NOMO-1 treated with dmso at 0.1 percent for 144 hours (cell line): ENCODE results near the gene MICOS13.
A peak's percentile ranks its signal among the peaks of the same experiment; 100 is the strongest.
"Not testable (repeated sequence)": the region's sequence is repeated elsewhere in the genome, so short reads cannot be mapped to it uniquely, and the experiment has no call there.

Source experiments
- DNase-seq: peaks from one replicate; lab custom pipeline; 2025; ENCODE audit not compliant: unreplicated experiment; lab: John Stamatoyannopoulos, UW

Gene MICOS13

DNA sequence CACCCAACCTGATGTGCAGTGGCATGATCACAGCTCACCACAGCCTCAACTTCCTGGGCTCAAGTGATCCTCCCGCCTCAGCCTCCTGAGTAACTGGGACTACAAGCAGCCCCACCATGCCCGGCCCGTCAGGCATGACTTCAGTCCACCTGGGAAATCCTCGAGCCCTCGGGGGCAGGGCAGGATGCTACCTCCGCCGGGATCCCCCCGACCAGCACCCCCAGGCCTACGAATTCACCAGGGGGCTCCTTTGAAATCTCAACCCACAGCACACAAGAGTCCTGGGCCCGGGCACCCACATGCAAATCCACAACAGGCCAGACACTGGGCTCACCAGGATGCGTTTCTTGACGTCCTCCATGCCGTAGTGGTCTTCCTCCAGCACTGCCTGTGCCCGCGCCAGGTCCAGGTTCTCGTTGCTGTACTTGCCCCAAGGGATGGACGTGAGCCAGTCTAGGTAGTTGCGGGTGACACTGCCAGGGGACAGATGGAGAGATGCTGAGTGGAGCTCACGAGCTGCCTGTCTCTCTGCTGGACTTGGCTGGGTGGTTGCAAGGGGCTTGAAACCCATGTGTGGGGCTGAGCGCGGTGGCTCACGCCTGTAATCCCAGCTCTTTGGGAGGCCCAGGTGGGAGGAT lies 20.3 kb upstream of the MICOS13 start:
- DNase-seq: no peak

DNA sequence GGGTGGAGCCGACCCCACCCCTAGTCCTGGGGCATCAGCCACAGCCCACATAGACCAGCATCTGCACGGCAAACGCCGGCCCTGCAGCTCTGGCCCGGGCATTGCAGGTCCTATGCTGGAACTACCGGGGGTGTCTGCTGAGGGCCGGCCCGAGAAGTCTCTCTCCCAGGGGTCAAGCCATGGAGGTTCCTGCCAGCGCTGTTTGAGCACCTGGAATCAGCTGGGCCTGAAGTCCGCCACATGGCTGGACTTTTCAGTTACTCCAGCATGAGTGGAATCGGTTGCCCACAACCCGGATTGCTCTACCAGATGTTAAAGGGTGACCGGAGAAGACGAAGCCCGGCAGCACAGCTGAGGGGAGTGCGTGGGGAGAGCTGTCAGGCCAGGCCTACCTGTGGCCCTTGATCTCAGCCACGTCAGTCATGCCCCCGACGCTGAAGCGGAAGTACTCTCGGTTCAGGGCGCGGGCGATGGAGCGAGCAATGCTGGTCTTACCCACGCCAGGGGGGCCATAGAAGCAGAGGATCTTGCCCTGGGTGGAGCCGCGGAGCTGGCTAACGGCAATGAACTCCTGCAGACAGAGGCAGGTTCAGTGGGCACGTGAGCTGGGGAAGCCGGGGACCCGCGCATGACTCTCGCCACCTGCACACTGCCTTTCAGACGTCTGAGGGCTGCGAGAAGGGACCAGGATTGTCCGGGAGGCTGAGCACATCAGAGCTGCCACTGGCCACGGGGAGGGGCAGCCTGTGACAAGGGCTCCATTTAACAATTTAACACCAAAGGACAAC lies 18.5 kb upstream of the MICOS13 start:
- no peak for DNase-seq

DNA sequence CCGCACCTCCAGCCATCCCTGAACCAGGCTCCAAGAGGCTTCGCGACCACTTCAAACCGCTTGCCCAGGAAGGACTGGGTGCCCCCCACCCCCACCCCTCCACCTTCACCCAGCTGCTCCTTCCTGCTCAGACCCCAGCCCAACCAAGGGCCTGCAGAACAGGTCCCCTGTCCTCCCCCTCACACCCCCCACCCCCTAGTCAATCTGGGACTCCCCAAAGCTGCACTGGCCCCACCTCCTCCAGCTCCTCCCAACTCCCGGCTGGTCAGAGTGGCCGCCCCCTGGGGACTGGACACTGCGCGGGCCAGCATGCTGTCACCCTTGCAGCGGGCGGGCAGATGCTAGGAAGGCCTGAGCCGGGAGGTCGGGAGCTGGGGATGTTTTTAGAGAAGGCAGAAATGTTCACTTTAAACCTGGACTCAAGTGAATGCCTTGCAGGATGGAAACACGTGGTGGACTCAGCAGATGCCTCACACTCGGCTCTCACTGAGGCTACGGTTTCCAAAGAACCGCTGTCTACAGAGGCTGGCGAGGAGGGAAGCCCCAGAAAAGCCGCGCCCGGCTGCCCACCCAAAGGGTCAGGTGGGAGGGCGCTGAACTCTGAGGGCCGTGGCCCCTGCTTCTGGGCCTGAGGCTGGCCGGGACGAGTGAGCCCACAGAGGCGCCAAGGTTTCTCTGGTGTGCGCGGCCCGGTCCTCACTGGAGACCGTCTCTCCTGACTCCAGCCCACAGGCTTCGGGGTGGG lies 17.7 kb upstream of the MICOS13 start:
- DNase-seq: no peak

DNA sequence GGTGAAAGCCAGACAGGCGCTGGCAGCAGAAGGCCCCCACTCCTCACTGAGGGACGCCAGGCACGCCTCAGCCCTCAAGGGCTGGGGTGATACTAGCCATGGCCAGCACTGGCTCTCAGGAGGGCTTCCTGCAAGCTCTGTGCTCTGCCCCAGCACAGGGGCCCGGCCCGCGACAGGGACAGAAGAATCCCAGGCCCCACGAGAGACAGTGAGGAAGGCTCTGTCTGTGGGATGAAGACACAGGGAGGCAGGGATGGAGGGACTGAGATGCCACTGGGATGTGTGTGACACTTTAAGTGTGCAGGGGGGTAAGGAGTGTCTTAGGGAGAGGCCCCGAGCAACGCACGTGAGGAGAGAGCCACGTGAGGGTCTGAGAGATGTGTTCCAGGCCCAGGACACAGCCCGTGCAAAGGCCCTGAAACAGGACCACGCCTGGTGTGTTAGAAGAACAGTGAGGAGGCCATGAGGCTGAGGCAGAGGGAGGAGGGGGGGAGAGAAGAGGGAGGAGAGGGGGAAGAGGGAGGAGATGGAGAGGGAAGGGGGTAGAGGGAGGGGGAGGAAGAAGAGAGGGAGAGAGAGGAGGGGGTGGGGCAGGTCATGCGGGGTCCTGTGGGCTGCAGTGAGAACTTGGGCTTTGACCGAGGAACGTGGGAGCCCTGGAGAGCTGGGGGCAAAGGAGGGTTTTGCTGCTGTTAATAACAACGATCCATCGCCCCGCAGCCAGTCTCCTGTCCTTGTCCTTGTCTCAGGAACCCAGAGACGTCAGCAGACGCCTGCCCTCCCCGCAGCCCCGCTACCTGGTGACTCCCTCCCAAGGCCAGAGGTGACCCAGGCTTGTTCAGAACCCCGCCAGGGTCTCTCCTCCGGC lies 16.9 kb upstream of the MICOS13 start:
- no peak for DNase-seq

DNA sequence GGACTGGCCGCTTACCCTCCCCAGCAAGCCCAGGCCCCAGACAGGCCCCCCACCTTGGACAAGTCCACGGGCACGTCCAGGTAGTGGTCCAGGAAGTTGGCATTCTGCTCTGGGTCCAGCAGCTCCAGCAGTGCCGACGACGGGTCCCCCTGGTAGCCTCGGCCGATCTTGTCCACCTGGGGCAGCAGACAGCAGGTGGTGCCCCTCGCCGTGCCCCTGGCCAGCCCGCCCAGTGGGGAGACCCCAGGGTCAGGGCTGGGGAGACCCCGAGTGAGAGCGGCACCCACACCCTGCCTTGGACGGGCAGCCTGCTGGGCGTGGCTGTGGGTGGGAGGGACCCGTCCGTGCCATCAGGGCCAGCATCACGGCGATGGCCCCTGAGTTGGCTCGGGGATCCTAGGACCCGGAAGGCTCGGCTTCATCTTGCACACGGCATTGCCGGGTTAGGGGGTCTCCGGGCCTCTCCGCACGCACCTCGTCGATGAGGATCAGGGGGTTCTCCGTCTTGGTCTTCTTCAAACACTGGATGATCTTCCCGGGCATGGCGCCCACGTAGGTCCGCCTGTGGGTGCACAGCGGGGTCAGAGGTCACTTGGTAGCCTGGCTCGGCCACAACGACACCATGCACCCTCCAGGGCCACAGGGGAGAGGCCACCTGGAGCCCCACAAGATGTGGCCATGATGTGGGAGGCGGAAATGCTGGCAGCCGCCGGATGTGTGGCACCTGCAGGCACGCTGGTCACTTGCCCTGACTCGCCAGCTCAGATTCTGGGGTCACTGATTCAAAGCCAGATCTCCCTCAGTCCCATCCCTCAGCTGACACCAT lies 16.1 kb upstream of the MICOS13 start:
- DNase-seq: no peak

DNA sequence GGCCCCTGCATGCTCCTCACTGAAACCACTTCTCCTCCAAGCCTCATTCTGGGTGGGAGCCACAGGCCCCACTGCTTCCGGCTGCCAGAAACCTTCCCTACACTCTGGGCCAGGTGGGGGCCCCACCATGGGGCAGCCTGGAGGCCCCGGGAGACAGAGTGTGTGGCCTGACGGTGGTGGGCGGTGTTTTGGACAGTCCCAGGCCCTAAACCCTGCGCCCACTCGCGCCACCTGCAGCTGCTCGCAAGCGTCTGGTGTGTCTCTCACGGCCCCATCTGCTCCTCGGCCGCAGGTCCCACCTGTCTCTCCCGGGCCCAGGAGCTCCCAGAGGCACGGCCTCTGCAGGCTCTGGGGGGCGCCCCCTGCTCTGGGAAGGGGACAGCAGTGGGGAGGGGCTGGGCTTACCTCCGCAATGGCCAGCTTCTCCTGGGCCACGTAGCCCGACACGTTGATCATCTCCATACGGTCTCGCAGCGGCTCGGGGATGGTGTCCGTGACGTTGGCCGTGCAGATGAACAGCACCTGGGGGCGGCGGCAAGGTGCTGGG lies 15.4 kb upstream of the MICOS13 start:
- no peak for DNase-seq

DNA sequence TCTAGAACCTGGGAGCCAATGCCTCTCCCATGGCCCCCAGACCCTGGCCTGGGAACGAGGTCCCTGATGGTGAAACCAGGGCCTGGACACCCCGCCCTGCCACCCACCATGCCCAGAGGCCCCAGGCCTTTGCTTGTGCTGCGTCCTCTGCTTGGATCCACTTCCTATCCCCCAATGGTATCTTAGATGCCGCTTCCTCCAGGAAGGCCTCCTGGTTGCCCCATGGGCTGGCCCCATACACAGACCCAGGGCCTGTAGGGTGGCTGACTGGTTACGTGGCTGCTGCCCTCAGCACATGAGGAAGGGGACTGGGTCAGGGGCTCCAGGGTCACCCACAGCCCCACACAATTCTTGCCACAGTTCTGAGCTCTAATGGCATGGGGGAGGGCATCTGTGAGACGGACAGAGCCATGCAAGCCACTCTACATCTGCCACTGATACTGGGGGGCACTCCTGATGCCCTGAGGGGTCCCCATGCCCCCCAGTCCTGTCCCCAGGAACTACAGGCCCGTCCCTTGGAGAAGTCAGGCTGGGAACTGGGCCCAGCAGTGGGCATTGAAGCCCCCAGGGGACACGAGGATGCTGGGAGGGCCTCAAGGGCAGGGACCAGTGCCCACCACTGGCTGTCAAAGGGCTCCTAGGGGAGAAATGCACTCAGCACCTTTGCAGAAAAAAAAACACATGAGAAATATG lies 14.8 kb upstream of the MICOS13 start:
- DNase-seq: no peak

DNA sequence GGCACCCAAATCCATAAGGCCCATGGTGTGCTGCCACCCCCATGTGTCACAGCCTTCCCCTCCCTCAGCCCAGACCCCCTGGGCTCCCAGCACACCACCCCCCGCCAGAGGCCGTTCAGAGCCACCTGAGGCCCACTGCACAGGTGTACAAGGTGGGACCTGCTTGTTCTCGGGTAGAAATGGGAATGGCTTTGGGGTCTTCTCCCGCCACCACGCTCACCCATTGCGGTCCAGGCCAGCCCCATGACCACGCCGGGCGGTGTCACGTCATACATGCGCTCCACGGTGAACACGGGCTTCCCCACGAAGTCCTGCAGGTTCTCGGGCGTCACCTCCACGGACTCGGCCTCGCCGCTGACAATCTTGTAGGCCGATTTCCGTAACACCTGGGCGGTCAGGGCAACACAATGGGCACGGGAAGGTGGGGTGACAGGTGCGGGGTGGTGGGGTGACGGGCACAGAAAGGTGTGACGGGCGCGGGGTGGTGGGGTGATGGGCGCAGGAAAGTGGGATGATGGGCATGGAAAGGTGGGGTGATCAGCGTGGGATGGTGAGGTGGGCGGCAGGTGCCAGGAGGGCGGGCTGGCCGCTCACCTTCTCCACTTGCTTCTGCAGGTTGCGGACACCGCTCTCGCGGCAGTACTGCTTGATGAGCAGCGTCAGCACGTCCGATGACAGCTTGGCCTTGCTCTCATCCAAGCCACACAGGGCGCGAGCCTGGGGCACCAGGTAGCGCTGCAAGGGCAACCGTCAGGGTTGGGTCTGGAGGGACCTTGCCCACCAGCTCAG lies 14.0 kb upstream of the MICOS13 start:
- no peak for DNase-seq

DNA sequence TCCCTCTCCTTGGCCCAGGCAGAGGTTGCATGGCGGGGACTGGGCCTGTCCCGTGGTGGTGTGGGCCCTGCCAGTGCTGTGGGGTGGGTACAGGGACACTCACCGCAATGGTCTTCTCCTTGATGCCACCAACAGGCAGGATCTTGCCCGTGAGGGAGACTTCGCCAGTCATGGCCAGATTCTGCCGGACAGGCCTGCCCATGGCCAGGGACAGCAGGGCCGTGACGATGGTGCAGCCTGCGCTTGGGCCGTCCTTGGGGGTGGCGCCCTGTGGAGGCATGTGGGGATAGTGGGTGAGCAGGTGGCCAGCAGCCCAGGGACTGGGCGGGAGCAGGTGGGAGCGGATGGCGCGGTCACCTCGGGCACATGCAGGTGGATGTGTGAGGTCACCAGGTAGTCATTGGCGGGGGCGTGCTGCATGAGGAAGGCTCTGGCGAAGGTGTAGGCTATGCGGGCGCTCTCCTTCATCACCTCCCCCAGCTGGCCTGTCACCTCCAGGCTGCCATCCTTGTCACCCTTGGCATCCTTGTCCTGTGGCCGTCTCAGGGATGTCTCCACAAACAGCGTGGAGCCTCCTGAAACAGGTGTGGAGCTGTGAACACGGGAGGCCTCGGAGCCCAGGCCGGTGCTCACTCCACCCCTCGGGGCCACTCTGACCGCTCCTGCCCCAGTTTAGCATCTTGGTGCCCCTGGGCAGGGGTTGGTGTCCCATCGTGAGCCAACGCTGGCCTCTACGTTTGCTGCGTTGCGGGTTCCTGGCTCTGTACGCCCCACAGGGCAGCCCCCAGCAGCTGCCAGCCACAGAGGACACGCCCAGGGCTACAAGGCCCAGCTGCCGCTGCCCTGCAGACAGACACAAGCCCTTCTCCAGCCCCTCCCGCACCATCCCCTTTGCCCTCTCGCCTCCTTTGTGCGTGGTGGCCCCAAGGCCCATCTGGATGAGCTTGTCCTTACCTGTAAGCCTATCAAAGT lies 13.2 kb upstream of the MICOS13 start:
- DNase-seq: no peak

DNA sequence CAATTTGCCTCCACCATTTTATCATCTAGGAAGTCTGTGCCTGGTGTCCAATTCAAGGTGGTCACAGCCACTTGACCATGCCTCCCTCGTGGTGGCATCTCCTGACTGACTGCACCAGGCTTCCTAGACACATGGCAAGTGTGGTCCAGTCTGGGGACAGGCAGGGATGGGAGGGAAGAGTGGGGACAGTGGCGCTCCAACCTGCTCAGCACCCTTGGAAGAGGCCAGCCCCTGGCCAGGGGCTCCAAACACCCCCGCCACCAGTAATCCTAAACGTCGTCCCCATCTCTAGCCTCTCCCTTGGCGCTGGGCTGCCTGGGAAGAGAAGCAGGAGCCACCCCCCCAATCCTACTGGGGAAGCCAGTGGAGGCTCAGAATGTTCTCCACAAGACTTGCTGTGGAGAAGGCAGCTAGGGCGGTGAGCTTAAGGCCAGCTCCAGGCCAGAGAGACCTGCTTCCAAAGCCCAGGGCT lies 12.4 kb upstream of the MICOS13 start:
- no peak for DNase-seq

DNA sequence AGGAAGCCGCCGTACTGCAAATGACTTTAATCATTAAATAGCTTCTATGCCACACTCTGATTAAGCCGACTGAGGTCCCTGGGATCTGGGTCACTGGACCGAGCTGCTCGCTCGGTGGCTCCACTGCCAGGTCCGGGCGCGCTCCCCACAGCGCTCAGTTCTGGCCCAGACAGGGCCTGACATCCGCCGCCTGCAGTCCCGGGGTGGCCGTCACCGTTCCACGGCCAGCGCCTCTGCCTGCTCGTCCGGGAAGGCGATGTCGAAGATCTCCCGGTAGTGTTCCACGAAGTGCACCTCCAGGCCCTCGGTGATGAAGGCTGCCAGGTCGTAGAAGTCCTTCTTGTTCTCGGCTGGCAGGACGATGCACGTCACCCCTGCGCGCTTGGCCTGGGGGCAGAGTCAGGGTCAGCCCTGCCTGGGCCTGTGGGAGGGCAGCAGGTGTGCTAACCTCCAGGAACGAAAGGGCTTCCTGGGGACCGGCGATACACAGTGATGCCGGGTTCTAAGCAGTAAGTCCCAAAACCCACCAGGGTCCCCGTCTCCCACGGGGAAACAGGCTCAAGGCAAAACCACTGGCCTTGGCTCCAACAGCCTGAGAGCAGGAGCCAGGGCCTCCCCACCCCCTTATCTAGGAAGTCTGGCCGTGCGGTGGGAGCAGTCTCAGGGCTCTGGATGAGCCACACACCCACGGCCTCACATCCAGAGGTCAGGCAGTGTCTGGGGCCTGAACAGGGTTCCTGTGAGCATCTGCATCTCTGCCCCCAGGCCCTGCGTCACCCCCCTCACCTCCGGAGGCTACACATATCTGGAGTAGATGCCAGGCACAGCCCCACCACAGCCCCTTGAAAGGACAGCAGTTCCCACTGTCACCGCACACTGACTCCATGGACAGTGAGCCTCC lies 11.8 kb upstream of the MICOS13 start:
- DNase-seq: no peak

DNA sequence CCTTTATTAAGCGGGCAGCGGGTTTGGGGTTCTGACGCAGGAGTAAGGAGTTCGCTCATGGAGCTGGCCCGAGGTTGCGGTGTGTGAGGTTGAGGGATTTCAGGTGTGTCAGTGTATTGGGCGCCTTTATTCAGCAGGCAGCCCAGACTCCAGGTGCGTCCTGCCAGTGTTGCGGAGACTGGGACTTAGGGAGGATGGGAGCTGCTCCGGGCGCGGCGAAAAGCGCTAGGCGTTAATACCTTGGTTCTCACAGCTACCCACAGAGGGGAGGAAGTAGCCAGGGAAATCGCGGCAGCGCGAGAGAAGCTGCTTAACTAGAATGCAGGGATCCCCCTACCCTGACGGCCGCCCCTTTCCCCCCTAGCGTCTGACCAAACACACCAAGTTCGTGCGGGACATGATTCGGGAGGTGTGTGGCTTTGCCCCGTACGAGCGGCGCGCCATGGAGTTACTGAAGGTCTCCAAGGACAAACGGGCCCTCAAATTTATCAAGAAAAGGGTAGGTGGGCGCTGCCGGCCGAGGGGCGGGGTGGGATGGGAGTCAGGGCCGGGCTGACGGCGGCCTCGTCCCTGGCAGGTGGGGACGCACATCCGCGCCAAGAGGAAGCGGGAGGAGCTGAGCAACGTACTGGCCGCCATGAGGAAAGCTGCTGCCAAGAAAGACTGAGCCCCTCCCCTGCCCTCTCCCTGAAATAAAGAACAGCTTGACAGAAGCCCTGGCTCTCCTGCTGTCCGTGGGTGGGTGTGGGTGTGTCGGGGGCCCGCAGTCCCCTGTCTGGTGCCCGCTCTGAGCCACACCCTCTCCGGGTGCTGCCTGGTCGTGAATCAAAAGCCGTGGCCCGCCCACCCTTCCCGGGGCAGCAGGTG lies 10.9 kb upstream of the MICOS13 start:
- no peak for DNase-seq

DNA sequence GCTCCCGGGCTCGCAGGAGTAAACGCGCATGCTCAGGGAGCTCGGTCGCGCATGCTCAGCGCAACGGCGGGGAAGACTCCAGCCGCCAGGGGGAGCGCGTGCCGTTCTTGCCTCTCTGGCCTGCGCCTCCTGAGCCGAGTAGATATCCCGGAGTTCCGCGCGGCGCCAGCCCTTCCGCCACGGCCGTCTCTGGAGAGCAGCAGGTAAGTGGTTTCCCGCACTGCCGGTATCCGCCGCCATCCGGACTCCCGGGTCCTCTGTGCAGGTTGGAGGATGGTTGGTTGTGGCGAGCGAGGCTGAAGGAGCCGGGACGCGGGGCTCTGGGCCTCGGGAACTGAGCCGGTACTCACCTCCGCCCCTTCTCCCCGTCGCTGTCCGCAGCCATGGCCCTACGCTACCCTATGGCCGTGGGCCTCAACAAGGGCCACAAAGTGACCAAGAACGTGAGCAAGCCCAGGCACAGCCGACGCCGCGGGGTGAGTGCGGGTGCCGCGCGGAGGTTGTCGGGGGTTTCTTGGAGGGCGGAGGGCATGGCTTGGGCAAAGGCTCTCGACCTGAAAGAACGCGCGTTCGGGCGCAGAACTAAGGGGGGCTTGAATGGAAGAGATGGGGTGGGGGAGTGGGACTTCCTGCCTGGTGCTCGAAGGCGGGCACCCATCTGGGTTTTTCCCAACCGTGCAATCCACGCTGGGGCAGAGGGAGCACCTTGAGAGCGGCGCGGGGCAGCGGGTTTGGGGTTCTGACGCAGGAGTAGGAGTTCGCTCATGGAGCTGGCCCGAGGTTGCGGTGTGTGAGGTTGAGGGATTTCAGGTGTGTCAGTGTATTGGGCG lies 10.0 kb upstream of the MICOS13 start, which contains the start of gene RPL36:
TSS of gene RPL36 (plus strand) at position 171 of the 830 bp plus-strand sequence. CDS start at position 384, 213 bp downstream.
- DNase-seq: peak; percentile 94

DNA sequence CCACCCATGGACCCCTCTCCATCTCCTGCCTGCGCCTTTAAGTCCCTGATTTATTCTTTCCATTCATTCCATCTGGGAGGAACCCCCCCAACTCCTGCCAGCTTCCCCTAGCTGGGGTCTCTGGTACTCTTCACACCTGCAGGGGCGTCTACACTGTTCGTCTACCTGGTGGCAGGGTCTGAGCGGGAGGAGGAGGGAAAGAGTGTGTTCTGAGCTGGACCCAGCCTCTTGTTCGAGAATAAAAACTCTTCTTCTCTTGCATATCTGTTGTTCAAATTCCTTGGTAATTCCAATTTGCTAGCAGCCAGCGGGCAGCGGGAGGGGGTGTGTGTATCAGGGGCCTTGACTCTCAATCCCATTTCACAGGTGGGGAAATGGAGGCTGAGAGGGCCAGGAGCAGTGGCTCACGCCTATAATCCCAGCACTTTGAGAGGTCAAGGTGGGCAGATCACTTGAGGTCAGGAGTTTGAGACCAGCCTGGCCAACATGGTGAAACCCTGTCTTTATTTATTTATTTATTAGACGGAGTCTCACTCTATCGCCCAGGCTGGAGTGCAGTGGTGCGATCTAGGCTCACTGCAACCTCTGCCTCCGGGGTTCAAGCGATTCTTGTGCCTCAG lies 8.1 kb upstream of the MICOS13 start:
- DNase-seq: not testable (repeated sequence)
